GM18498 (cell line): ENCODE data around the gene CYP39A1.

ENCODE experiments used
- ATAC-seq: cut with Tn5 transposase; IDR thresholded peaks from one replicate; pipeline ENCODE4 v1.9.1; 2021; ENCODE audit warnings: mild to moderate bottlenecking, moderate library complexity; ENCODE audit not compliant: unreplicated experiment

CYP39A1 gene

DNA sequence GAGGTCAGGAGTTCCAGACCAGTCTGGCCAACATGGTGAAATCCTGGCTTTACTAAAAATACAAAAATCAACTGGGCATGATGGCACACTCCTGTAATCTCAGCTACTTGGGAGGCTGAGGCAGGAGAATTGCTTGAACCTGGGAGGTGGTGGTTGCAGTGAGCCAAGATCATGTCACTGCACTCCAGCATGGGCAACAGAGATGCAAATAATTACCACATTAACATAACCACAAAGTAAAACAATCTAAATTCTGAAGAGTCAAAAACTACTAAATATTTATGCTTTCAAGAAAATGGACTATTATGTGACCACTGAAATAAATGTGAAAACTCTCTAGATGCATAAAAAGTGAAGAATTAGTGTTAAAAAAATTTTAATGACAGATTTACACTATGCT, 59.9 kb downstream of the CYP39A1 start:
- ATAC-seq, result no peak

DNA sequence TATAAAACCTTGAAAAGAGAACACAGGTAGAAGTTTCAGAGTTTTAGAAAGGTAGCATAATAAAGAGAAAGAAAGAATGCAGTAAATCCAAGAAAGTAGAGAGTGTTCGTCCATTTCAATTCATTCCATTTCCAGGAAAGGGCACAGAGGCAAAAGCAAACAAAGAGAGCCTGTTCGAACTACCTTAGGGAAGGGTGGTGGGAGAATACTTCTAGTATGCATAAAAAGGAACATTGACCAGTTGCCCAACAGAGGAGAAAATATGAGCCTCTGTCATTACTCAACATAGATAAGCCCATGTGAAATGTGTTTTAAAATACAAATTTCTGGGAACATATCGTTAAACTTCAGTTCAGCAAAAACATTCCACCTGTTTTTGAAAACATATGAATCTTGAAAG, 60.6 kb downstream of the CYP39A1 start:
- no peak for ATAC-seq

DNA sequence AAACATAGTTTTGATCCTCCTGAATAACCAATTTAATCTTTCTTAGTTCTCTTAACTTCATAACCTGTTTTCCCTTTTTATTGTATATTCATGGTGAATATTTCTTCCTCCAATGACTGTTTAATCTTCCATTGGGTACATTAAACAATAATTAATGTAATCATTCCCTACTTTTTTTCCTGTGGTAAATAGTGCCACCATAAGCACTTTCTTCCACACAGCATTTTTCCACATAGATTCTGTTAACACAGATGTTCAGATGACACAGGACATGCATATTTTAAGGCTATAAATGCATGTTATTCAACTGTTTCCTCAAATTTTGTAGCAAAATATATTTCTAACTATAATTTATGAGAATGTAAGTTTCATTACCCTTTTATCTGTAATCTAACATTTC, 61.9 kb downstream of the CYP39A1 start:
- no peak for ATAC-seq

DNA sequence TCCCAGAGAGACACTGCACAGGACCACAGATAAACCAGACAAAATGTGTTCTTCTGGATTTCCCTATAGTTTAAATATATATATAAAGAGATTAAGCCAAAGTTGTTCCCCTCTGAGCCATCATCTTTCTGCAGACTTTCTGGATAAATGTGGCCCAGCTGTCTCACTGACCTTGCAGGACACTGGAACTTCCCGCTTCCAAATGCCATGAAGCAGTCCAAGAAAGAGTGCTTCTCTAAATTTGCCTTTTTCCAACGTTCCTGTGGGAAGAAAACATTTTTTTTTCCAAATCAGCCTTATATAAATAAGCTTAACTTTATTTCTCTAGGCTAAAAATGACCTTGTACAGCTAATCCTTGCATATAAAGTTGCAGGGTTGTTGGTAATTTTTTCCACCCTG, 65.7 kb downstream of the CYP39A1 start:
- no peak for ATAC-seq

DNA sequence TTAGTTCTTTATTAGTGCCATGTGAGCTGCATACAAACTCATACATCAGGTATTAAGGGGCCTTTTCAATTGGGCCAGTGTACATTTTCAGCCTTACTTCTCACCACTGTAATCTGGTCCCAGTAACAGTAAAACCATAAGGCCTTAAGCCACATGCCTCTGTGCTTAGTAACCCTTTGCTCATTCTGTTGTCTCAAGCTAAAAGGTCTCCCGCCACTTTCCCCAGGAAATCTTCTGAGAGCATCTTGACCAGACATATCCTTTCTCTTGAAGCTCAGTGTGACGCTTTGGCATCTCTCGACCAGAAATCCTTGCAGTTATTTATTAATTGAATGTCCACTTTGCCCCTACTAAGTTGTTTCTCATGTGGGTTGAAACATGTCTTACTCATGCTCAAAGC, 68.0 kb downstream of the CYP39A1 start:
- ATAC-seq, result no peak

DNA sequence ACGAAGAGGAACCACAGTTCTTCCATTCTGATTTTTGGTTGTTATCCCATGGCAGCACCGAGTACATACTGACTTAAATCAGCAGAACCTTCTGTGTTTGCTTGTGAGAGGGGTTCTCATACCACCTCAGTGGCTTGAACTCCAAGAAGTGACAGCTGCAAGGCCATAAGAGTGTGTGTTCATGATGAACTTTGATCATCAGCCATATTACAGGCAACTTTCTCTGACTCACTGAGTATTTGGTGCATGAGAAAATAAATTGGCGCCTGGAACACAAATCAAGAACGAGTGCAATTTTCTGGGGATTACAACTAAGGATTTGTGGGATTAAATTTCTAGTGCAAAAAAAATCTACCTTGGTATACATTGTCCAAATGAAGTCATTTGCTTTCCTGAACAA, 68.9 kb downstream of the CYP39A1 start:
- ATAC-seq, result no peak

DNA sequence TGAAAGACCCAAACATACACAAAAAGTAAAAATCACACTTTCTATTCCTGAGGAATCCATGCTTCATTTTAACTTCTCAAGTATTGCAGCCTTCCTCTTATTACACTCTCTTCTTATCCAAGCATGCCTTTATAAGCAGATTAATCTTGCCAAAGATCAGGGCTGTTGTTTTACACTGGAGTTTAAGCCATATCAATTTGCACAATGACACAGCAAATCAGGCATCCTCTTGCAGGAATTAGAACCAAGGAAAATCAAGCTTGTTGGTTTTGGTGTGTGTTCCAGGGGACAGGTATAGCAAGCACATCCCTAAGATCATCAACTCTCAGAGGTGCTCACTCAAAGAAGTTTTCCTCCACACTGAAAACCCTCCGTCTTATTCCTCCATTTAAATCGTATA, 69.5 kb downstream of the CYP39A1 start:
- no peak for ATAC-seq

DNA sequence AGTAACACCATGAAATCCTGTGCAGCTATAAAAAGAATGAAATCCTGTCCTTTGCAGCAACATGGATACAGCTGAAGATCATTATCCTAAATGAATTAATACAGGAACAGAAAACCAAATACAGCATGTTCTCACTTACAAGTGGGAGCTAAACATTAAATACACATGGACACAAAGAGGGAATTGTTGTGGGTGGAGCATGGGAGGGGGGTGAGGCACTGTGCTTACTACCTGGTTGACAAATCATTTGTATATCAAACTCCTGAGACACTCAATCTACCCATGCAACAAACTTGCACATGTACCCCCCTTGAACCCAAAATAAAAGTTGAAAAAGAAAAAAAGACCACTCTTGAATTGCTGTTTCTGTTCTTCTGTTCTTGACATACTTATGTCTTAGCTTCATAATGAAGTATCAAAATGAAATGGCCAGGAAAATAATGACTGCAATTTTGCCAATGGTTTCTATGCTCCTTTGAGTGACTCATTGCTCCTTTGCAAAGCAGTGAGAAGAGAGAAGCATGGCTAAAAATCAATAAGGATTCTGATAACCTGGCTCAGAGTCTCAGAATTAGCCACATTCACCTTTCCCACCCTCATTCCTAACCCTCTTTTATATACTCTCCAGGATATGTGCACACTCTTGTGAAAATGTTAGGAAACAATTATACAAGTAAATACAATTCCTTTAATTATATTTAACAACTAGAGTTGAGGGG, 71.0 kb downstream of the CYP39A1 start:
- ATAC-seq, result no peak

DNA sequence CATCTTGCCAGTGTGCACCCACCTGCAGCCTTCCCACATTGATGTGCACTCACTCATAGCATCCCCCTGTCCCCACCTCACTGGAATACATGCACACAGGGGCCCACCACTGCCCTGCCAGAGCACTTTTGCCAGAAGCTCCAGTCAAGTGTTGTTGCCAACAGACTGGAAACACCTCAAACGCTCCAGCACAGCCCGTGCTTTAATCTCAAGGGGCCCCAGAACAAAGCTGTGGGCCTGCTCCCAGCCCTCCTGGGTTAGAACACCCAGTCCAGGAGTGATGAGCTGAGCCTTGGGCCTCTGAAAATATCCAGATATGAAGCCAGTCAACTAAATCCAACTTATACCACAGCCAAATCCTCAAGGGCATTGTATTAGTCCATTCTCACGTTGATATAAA, 77.1 kb downstream of the CYP39A1 start:
- no peak for ATAC-seq

DNA sequence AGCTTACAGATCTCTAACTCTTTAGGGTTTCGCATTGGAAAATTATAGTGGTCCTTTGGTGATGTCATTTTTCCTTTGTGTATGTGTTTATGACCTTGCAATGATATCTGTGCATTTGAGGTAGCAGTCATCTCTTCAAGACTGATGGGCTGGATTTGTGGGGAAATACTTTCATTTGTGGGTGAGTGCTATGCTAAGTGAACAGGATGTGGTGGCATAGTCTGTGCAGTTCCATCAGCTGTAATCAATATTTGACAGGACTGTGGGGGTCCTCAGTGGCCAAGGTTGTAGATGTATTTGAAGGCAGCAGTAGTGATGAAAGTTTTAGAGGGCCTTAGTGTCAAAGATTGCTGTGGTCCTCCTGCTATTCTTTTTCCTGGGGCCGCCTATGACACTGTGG, 79.5 kb downstream of the CYP39A1 start:
- ATAC-seq, result no peak

DNA sequence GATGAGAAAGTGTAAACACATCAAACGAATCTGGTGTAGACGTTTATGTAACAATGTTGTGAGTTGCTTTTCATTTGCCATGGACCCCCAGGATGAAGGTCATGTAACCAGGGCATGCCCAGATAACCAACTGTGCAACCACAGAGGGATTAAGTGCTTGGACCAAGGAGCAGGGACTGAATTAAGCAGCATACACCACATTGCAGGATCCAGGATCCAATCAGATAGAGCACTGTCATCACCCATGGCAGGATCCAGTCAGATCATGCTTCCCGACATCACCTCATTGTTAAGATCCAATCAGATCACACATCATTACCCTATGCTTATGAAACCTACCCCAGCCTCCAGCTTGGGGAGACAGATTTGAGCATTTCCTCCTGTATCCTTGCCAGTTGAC, 87.1 kb downstream of the CYP39A1 start:
- ATAC-seq, result no peak

DNA sequence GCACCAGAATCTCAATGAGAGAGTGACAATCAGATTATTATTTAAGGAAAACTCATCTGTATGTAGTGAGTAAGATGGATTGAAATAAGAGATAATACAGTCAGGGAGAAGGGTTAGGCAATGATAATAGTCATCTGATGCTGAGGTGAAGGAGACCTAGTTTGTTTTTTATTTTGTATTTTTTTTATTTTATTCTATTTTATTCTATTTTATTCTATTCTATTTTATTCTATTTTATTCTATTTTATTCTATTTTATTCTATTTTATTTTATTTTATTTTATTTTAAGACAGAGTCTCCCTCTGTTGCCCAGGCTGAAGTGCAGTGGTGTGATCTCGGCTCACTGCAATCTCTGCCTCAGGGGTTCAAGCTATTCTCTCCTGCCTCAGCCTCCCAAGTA, 88.7 kb downstream of the CYP39A1 start:
- ATAC-seq, result no peak

DNA sequence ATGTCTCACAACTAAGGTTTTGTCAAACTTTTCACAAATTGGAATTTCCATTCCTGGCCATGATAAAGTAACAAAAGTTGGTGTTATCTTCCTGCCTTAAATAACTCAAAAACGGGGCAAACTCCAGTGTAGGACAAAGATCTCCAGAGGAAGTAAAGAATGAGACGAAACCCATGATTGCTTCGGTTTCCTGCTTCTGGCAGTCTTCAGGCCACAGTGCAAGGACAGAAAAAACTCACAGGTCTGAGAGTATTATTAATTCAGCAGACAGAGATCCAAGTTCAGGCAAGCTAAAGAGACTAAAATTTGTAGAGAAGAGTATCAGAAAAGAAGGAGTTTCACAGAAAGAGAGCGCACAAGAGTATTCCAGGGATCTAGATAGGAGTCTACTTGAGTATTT, 96.6 kb downstream of the CYP39A1 start:
- no peak for ATAC-seq

DNA sequence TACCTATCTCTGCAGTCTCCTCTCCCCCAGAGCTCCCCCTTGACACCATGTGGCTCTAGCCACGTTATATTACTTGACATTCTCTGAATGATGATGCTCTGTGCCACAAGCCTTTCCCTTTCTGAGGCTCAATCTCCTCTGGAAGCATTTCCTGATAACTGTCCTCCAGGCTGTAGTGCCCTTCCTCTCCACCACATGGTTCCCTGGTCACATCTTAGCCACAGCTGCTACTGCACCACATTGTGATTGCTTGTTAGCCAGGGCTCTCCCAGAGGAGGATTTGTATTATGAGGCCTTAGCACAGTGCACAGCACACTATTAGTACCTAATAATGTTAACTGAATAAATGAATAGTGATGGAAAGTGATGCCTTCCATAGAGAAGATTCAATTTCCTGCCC, 97.5 kb downstream of the CYP39A1 start:
- no peak for ATAC-seq

DNA sequence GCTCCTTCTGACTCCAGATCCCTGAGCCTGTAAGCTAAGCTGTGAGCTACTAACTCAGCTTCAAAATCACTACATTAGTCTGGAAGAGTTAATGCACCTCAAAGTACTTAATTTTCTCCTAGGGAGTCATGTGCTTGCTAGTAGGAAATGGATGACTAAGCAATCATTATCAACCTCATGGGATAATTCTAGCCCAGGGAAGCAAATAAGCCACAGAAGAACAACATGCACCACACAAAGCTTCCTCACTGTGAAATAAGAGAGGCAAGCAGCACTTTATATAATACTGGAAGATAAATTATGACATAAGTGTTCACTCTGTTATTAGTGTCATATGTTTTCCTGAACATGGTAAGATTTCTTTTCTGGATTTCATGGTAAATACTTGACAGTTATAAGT, 103.5 kb downstream of the CYP39A1 start:
- no peak for ATAC-seq

DNA sequence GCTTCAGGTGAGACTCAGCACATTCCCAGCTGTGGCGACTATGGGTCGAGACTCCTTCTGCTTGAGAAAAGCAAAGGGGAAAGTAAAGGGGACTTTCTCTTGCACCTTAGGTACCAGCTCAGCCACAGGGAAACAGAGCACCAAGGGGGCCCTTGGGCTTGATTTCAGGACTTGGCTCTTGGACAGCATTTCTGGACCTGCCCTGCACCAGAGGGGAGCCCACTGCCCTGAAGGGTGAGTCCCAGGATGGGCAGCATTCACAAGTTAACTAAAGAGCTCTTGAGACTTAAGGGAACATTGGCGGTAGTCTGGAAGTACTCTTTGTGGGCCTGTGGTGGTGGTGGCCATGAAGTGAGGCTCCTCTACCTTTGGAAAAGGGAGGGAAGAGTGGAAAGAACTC, 111.1 kb downstream of the CYP39A1 start:
- ATAC-seq, result no peak

DNA sequence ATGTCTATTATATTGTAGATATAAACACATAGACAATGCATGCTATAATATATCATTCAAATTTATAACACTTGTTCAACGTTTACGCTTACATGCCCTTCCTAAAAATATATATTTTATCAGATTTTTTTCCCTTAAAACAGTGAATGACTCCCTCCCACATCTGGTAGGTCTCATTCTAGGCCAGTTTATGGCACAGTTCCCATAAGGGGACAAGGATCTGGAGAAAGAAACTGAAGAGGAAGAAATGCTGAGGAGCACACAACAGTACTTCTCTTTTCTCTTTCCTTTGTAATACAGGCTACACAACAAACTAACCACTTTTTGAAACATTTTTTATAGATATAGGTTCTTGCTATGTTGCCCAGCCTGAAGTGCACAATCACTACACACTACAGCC, 112.8 kb downstream of the CYP39A1 start:
- no peak for ATAC-seq

DNA sequence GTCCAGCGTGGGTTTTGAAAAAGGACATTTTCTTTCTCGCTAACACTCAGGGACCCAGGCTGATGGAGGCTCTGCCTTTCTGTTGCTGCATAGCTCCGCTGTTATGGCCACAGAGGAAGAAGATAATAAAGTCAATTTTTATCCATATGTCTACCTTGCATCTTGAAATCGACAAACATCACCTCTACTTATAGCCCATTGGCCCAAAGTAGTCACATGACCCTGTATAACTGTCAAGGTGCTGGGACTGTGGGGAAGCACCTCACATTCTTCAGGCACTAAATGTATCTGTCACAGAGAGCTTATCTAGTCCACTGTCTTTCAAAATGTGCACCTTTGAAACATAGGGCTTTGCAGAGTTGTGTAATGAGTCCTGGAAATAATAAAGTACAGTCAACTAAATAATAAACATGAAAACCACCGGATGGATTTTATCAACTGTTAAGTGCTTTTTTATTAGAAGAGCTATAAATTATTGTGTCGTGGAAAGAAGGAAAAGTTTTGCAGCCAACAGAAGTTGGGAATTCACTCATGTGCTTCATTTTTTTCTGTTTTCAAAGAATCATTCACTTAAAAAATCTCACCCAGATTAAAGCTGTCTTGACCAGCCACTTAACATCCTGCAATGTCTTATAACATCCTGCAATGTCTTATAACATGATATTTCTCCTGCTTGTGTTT, 113.7 kb downstream of the CYP39A1 start:
- no peak for ATAC-seq

DNA sequence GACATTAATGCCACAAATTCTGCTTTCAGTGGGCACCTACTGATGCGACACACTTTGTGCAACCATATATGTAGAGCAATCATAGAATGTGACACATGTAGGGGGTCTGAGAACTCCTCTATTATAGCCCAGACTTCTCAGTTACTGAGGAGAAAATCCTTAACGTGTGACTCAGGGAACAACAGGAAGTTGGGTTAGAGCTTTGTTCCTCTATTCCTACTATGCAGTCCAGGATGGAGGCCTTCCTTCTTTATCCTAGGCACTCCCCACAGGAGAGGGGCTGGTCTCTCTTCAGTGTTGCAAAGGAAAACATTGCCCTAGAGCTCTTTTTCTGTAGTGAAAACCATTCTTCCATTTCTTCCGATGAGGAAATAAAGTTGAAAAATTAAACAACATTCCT, 121.7 kb downstream of the CYP39A1 start:
- no peak for ATAC-seq

DNA sequence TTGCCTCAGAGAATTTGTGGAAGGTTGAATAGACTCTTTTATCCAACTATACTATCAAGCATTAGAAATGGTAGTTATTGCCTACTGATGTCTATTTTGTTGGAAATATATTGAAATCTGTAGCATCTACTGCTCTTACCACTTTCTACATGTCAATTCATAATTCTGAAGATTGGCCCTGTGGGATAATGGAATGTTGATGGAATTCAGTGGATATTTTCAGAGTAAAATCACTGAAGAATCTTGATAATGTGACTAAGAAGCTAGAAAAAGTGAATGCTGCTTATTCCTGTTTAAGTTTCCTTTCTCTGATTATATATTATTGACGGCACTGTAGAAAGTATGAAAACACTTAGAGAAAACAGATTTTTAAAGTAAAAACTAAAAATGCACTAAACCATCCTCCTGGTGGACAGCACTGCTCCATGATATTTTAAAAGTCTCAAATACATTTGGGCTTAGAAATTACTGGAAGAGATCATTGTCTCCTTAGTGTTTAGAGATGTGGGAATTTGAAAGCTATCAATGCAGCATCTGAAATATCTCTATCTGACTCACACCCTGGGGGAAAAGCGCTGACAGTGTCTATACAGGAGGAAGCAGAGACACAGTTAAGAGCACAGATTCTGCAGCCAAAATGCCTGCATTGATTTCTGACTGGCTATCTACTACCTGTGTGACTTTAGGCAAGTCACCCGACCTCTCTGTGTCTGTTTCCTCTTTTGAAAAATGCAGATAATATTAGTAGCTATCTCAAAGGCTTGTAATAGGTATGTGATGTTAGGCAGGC, 123.5 kb downstream of the CYP39A1 start:
- no peak for ATAC-seq

DNA sequence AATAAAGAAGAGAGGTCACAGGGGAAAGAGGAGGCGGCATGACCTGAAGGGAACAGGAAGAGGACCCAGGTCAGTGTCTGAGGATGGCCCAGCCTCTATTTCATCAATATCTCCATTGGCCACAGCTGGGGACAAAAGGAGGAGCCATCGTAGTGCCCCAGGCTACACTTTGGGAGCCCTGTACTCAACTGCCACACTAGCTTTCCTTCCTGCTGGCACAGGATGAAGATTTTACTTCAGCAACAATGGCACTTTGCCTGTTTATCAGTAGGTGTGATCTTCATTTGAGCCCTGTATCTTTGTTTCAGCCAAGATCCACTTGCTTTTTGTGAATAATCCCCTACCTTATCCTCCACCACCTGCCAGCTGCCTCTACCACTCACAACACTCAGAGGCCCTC, 126.0 kb downstream of the CYP39A1 start:
- ATAC-seq, result no peak

DNA sequence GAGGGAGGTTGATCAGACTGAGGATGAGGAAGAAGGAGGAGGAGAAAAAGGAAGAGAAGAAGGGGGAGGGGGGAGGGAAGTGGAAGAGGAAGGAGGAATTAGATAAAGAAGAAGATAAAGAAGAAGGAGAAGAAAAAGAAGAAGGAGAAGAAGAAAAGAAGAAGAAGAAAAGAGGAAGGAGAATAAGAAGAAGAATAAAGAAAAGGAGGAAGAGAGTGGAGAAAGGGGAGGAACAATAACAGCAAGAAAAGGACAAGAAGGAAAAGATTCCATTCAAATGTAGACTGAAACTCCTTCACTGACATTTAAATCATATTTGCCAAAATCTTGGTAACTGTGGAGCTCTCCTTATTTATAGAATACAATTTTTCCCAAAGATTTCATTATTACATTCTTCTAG, 127.0 kb downstream of the CYP39A1 start:
- no peak for ATAC-seq
